NOMO-1 (cell line): ENCODE data around the gene LYRM2.
"Not testable (repeated sequence)": the region's sequence is repeated elsewhere in the genome, so short reads cannot be mapped to it uniquely, and the experiment has no call there.

Experiments used
- DNase-seq, 2 experiments: peaks; one replicate each; lab custom pipeline; 2025; ENCODE audit not compliant: unreplicated experiment in 2 of 2; lab: John Stamatoyannopoulos, UW

LYRM2 gene

GRCh38 chr6:89650579-89650978 is 12.0 kb upstream of the LYRM2 start:
- no peak for DNase-seq

- no peak for DNase-seq
Observed at GRCh38 chr6:89649682-89650081, 11.1 kb upstream of the LYRM2 start.

GRCh38 chr6:89644864-89645263 is 6.3 kb upstream of the LYRM2 start:
- DNase-seq, result no peak

GRCh38 chr6:89643406-89643805 is 4.9 kb upstream of the LYRM2 start:
- DNase-seq, result no peak

GRCh38 chr6:89642956-89643355 is 4.4 kb upstream of the LYRM2 start:
- no peak for DNase-seq

GRCh38 chr6:89641581-89641980 is 3.0 kb upstream of the LYRM2 start:
- not testable (repeated sequence) for DNase-seq

GRCh38 chr6:89640804-89641203 is 2.3 kb upstream of the LYRM2 start:
- DNase-seq, result no peak

- DNase-seq, result no peak
Observed at GRCh38 chr6:89637960-89638319, 607 bp downstream of the LYRM2 start.

GRCh38 chr6:89636412-89636811 is 2.1 kb downstream of the LYRM2 start:
- not testable (repeated sequence) for DNase-seq

- no peak for DNase-seq
Observed at GRCh38 chr6:89630488-89630887, 8.1 kb downstream of the LYRM2 start.

- no peak for DNase-seq
Observed at GRCh38 chr6:89623749-89624148, 14.8 kb downstream of the LYRM2 start.

GRCh38 chr6:89619567-89619966 is 19.0 kb downstream of the LYRM2 start:
- DNase-seq, result no peak

GRCh38 chr6:89618026-89618425 is 20.5 kb downstream of the LYRM2 start:
- DNase-seq, result no peak

GRCh38 chr6:89616531-89616930 is 22.0 kb downstream of the LYRM2 start:
- no peak for DNase-seq

GRCh38 chr6:89615882-89616281 is 22.7 kb downstream of the LYRM2 start:
- no peak for DNase-seq

- DNase-seq, result no peak
Observed at GRCh38 chr6:89613790-89614189, 24.8 kb downstream of the LYRM2 start.

GRCh38 chr6:89612121-89612520 is 26.4 kb downstream of the LYRM2 start:
- DNase-seq, result no peak

GRCh38 chr6:89611666-89612065 is 26.9 kb downstream of the LYRM2 start:
- DNase-seq, result peak; percentile 2 to 41

GRCh38 chr6:89610149-89610642 is 28.4 kb downstream of the LYRM2 start:
- peak; percentile 49 for DNase-seq

- no peak for DNase-seq
Observed at GRCh38 chr6:89605861-89606260, 32.7 kb downstream of the LYRM2 start.

GRCh38 chr6:89604653-89605052 is 33.9 kb downstream of the LYRM2 start:
- no peak for DNase-seq

GRCh38 chr6:89602166-89602565 is 36.4 kb downstream of the LYRM2 start:
- no peak for DNase-seq

- no peak for DNase-seq
Observed at GRCh38 chr6:89599727-89600126, 38.8 kb downstream of the LYRM2 start.
